MM.1S (cell line): ENCODE results near the gene NGB.

Experiments
- DNase-seq: peaks from one replicate; pipeline ENCODE4 v3.0.0-alpha.2; 2015
- H2AFZ ChIP-seq: fragments of 300-600 bp; sonication (generic); 2 replicates; pipeline ENCODE4 v1.6.0; 2016; ENCODE audit warnings: antibody characterized with exemption, low read length
- H3F3A ChIP-seq: fragments of 300-600 bp; sonication (generic); 2 replicates; pipeline ENCODE4 v1.6.1; 2016; ENCODE audit warnings: mild to moderate bottlenecking, antibody characterized with exemption, low read length, moderate library complexity, mixed read lengths; ENCODE audit not compliant: insufficient read depth
- H3K27ac ChIP-seq: fragments of 300-600 bp; sonication (generic); 2 replicates; pipeline ENCODE4 v1.5.1; 2016; ENCODE audit warnings: mild to moderate bottlenecking, low read length
- H3K27me3 ChIP-seq: fragments of 300-600 bp; sonication (generic); replicated peaks from 2 replicates; pipeline ENCODE4 v1.6.0; 2016; ENCODE audit warnings: low read length; ENCODE audit not compliant: insufficient read depth
- H3K36me3 ChIP-seq: fragments of 300-600 bp; sonication (generic); replicated peaks from 2 replicates; pipeline ENCODE4 v1.6.1; 2016; ENCODE audit warnings: mild to moderate bottlenecking, low read length, mixed read lengths; ENCODE audit not compliant: insufficient read depth
- H3K4me1 ChIP-seq: fragments of 300-600 bp; sonication (generic); 2 replicates; pipeline ENCODE4 v1.6.1; 2016; ENCODE audit warnings: low read length, mixed read lengths
- H3K4me2 ChIP-seq: fragments of 300-600 bp; sonication (generic); 2 replicates; pipeline ENCODE4 v1.6.0; 2016; ENCODE audit warnings: low read depth, low read length
- H3K4me3 ChIP-seq: fragments of 300-600 bp; sonication (generic); 2 replicates; pipeline ENCODE4 v1.5.1; 2016; ENCODE audit warnings: low read length, mixed read lengths
- H3K79me2 ChIP-seq: fragments of 300-600 bp; sonication (generic); 2 replicates; pipeline ENCODE4 v1.6.1; 2016; ENCODE audit warnings: mixed run types, low read length, mixed read lengths
- H3K9ac ChIP-seq: fragments of 300-600 bp; sonication (generic); 2 replicates; pipeline ENCODE4 v1.6.1; 2016; ENCODE audit warnings: low read length, mixed read lengths
- H3K9me2 ChIP-seq: fragments of 300-600 bp; sonication (generic); replicated peaks from 2 replicates; pipeline ENCODE4 v1.6.1; 2016; ENCODE audit warnings: mild to moderate bottlenecking, low read length, mixed read lengths; ENCODE audit not compliant: insufficient read depth
- H3K9me3 ChIP-seq: fragments of 300-600 bp; sonication (generic); replicated peaks from 2 replicates; pipeline ENCODE4 v1.6.1; 2016; ENCODE audit warnings: mild to moderate bottlenecking, low read length, mixed read lengths; ENCODE audit not compliant: insufficient read depth
- H4K20me1 ChIP-seq: fragments of 300-600 bp; sonication (generic); 2 replicates; pipeline ENCODE4 v1.6.1; 2016; ENCODE audit warnings: mild to moderate bottlenecking, low read length, moderate library complexity, mixed read lengths; ENCODE audit not compliant: insufficient read depth
- CTCF ChIP-seq: fragments of 300-600 bp; sonication (generic); IDR thresholded peaks from 2 replicates; pipeline ENCODE4 v1.5.1; 2016; ENCODE audit warnings: antibody characterized with exemption, low read length, mixed read lengths
- EZH2 ChIP-seq: fragments of 300-600 bp; sonication (generic); optimal IDR thresholded peaks from 2 replicates; pipeline ENCODE3; 2017; ENCODE audit warnings: low read depth, mild to moderate bottlenecking, antibody characterized with exemption, low read length, mixed read lengths
- EZH2phosphoT487 ChIP-seq: fragments of 300-600 bp; sonication (generic); IDR thresholded peaks from 2 replicates; pipeline ENCODE4 v1.6.1; 2018; ENCODE audit warnings: antibody characterized with exemption, low read length

The NGB gene

GRCh38 chr14:77265187-77265515 is 5.9 kb downstream of the NGB start:
- Histone ChIP-seq H3K36me3 (no peaks in the 10 kb centered on the region), H3F3A (no peaks in the 10 kb centered on the region), H3K9me3 (no peaks in the 10 kb centered on the region), H4K20me1 (no peaks in the 10 kb centered on the region), H3K9me2 (no peaks in the 10 kb centered on the region), H3K9ac (no peak overlapping the region), H3K4me1 (no peaks in the 10 kb centered on the region), H3K4me2 (no peak overlapping the region), H3K4me3 (no peak overlapping the region), H3K79me2 (no peaks in the 10 kb centered on the region), H3K27me3 (no peaks in the 10 kb centered on the region; the same call in 1 of the 2 replicates), H2AFZ (no peak overlapping the region), H3K27ac (no peak overlapping the region)
- TF ChIP-seq CTCF (no peak), EZH2 (no peak), EZH2phosphoT487 (no peak)
- DNase-seq = no peak

GRCh38 chr14:77264466-77265186 is 6.4 kb downstream of the NGB start:
- TF ChIP-seq EZH2 (no peak), EZH2phosphoT487 (no peak), CTCF (no peak)
- Histone ChIP-seq H3K27ac (no peak overlapping the region), H3K27me3 (no peaks in the 10 kb centered on the region)

GRCh38 chr14:77260631-77261030 is 10.4 kb downstream of the NGB start:
- Histone ChIP-seq H3K9me2 (no peaks in the 10 kb centered on the region), H3K4me1 (no peaks in the 10 kb centered on the region), H4K20me1 (no peaks in the 10 kb centered on the region), H3K27ac (no peak overlapping the region), H3K79me2 (no peaks in the 10 kb centered on the region), H3K9ac (no peak overlapping the region), H3K4me3 (no peak overlapping the region), H3K27me3 (no peaks in the 10 kb centered on the region), H3F3A (no peaks in the 10 kb centered on the region), H2AFZ (no peak overlapping the region), H3K36me3 (no peaks in the 10 kb centered on the region), H3K4me2 (no peak overlapping the region), H3K9me3 (no peaks in the 10 kb centered on the region)
- DNase-seq = no peak
- TF ChIP-seq EZH2phosphoT487 (no peak), EZH2 (no peak), CTCF (no peak)

More at GRCh38 chr14:77264466-77265186, 6.4 kb downstream of the NGB start:
- H3K79me2 ChIP-seq = no peaks in the 10 kb centered on the region
- no peaks in the 10 kb centered on the region for H3K4me1 ChIP-seq
- H3K4me2 ChIP-seq = no peak overlapping the region
- no peaks in the 10 kb centered on the region for H3K9me3 ChIP-seq
- H3K36me3 ChIP-seq = no peaks in the 10 kb centered on the region
- no peaks in the 10 kb centered on the region for H3K9me2 ChIP-seq
- no peak for DNase-seq
- no peak overlapping the region for H3K4me3 ChIP-seq
- H3K9ac ChIP-seq = no peak overlapping the region
- H3F3A ChIP-seq = no peaks in the 10 kb centered on the region
- no peaks in the 10 kb centered on the region for H4K20me1 ChIP-seq
- no peak overlapping the region for H2AFZ ChIP-seq
